ENCODE data around the gene MRTFA. TPM values are rescaled to one million over a fixed set of nuclear protein-coding genes. Genes with fewer than 3 reads are reported as not detected.

Gene MRTFA
- total and polyA plus RNA-seq, 9 of the 15 experiments (the other 6 are each of a cell fraction or from before 2014, with no cell fraction given), result 0.84 to 21.1 (median 3.7) TPM

DNA sequence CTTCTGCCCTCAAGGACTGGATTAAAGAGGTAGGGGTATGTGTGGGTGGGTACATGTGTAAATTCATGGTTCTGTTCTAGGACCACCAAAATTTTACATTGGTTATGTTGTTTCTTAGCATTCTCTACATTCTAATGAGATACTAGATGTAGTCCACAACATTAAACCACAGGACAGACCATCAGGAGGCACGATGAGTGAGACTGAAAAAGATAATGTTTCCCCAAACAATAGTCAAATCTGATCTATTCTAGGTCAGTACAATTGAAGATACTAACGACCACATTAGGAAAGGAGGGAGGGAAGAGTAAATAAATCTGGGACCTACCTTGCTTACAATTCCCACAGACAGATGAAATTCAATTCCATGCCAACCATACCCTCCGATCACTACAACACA is 42.2 kb downstream of the MRTFA start (continued):
- TF ChIP-seq, protein P1, sequence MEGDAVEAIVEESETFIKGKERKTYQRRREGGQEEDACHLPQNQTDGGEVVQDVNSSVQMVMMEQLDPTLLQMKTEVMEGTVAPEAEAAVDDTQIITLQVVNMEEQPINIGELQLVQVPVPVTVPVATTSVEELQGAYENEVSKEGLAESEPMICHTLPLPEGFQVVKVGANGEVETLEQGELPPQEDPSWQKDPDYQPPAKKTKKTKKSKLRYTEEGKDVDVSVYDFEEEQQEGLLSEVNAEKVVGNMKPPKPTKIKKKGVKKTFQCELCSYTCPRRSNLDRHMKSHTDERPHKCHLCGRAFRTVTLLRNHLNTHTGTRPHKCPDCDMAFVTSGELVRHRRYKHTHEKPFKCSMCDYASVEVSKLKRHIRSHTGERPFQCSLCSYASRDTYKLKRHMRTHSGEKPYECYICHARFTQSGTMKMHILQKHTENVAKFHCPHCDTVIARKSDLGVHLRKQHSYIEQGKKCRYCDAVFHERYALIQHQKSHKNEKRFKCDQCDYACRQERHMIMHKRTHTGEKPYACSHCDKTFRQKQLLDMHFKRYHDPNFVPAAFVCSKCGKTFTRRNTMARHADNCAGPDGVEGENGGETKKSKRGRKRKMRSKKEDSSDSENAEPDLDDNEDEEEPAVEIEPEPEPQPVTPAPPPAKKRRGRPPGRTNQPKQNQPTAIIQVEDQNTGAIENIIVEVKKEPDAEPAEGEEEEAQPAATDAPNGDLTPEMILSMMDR (IDR thresholded peaks at IDR 0.05 in 2 of 3, conservative IDR thresholded peaks at IDR 0.05 in 1 of 3; ENCODE audit: insufficient read depth in 2 of 3, low read depth in 1 of 3, low read length in 3 of 3), result no peak
- no peak for TF ChIP-seq ZSCAN32 (CRISPR knock-in tag; IDR thresholded peaks at IDR 0.05)
- no peak for TF ChIP-seq ZNF282 (CRISPR knock-in tag; IDR thresholded peaks at IDR 0.05)
- TF ChIP-seq CTCFL (IDR thresholded peaks at IDR 0.05; ENCODE audit: borderline replicate concordance, insufficient read depth, low read depth, low read length, poor library complexity, severe bottlenecking), result no peak
- TF ChIP-seq CAMTA2 (CRISPR knock-in tag; conservative IDR thresholded peaks at IDR 0.05), result no peak
- TF ChIP-seq, protein P2, sequence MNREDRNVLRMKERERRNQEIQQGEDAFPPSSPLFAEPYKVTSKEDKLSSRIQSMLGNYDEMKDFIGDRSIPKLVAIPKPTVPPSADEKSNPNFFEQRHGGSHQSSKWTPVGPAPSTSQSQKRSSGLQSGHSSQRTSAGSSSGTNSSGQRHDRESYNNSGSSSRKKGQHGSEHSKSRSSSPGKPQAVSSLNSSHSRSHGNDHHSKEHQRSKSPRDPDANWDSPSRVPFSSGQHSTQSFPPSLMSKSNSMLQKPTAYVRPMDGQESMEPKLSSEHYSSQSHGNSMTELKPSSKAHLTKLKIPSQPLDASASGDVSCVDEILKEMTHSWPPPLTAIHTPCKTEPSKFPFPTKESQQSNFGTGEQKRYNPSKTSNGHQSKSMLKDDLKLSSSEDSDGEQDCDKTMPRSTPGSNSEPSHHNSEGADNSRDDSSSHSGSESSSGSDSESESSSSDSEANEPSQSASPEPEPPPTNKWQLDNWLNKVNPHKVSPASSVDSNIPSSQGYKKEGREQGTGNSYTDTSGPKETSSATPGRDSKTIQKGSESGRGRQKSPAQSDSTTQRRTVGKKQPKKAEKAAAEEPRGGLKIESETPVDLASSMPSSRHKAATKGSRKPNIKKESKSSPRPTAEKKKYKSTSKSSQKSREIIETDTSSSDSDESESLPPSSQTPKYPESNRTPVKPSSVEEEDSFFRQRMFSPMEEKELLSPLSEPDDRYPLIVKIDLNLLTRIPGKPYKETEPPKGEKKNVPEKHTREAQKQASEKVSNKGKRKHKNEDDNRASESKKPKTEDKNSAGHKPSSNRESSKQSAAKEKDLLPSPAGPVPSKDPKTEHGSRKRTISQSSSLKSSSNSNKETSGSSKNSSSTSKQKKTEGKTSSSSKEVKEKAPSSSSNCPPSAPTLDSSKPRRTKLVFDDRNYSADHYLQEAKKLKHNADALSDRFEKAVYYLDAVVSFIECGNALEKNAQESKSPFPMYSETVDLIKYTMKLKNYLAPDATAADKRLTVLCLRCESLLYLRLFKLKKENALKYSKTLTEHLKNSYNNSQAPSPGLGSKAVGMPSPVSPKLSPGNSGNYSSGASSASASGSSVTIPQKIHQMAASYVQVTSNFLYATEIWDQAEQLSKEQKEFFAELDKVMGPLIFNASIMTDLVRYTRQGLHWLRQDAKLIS (CRISPR knock-in tag; IDR thresholded peaks at IDR 0.05), result no peak
- TF ChIP-seq MEF2D (tag; conservative IDR thresholded peaks at IDR 0.05; ENCODE audit: low read depth), result no peak
- no peak for TF ChIP-seq FOXJ3 (CRISPR knock-in tag; IDR thresholded peaks at IDR 0.05)
- TF ChIP-seq L3MBTL2 (IDR thresholded peaks at IDR 0.05), result no peak
- TF ChIP-seq GTF3C2 (IDR thresholded peaks at IDR 0.05; ENCODE audit: borderline replicate concordance, extremely low read depth, insufficient read length), result no peak
